ENCODE measurements around the gene GNGT1.

DNA sequence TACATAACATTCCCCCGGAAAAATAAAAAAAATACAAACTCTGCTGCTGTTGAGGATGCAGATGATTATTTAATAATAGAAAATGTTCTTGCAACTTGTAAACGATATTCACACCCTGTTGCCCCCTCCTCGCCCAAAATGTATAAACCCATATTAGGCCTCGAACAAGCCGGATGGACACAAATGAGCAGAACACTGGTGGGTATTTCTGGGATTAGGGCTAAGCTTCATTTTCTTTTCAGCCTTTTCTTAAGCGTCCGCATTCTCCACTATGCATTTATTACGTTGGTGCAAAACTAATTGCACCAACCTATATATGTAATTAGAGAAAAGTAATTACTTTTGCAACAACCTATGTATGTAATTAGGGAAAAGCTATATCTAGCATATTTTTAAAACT lies 14.8 kb downstream of the GNGT1 start:
- TF ChIP-seq GATA3 (IDR thresholded peaks at IDR 0.05; ENCODE audit: low read depth, low read length): no peak
- TF ChIP-seq GATA2 (IDR thresholded peaks at IDR 0.05; ENCODE audit: low read depth, low read length): no peak

Data from SH-SY5Y (cell line).